Right ventricle myocardium inferior (tissue), 1 donor: Measurements from ENCODE around the gene ECE1. TPM values are rescaled to one million over a fixed set of nuclear protein-coding genes. Genes with fewer than 3 reads are reported as not detected.

ENCODE experiments used
- ATAC-seq: fragments of 200-7000 bp; cut with Tn5 transposase; one replicate; pipeline ENCODE4 v1.9.1; 2020; ENCODE audit warnings: mild to moderate bottlenecking, moderate library complexity
- DNase-seq: peaks from one replicate; pipeline ENCODE4 v3.0.0; 2021; ENCODE audit errors: missing footprints
- intact Hi-C: fragments of 100-400 bp; cut with DNase I; formaldehyde crosslinking; loops from one replicate; pipeline ENCODE4 v1.11.0; 2022
- total RNA-seq: library from RNA; stranded (reverse); fragmentation: NEBNext Ultra II Directional; extraction: Animal tissue kit (Norgen Biotek cat#: 25700); gene quantifications from one replicate; pipeline ENCODE4 v1.2.1, GENCODE V29; 2021
- donor health status: DM: no; HTN: yes; CAD: no; lungs with severe emphysema.

The ECE1 gene
- total RNA-seq, 1 donor from 2014 or later = 49.3 TPM

DNA sequence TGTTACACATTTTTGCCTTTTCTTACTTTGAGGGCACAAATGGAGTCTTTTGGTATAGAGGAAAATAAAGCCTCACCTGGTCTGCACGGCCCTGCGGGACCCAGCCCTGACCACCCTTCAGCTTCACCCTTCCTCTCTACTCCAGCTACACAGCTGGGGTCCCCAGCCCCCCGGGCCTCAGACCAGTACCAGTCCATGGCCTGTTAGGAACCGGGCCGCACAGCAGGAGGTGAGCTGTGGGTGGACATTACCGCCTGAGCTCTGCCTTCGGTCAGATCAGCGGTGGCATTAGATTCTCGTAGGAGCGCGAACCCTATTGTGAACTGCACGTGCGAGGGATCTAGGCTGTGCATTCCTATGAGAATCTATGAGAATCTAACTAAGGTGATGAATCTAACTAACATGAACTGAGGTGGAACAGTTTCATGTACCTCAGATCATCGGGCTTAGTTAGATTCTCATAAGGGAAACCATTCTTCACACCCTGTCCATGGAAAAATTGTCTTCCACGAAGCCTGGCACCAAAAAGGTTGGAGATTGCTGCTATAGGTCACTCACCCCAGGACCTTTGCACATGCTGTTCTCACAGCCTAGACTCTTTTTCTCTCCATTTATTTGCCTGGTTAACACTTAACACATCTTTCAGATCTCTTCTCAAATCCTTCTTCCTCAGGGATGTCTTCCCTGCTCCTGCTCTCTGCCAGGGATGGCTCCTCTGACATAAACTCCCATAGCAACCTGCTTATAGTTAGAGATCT is 37.5 kb upstream of the ECE1 start:
- ATAC-seq = no peak

GRCh38 chr1:21326861-21327344 is 36.6 kb upstream of the ECE1 start:
- intact Hi-C loops = no loop called here
- DNase-seq (peak; percentile 60), ATAC-seq (peak; percentile 57)

More for the DNA sequence above, 37.5 kb upstream of the ECE1 start:
- intact Hi-C loops = no loop called here
- DNase-seq = no peak

GRCh38 chr1:21325731-21326387 is 35.6 kb upstream of the ECE1 start:
- peak; percentile 59 for DNase-seq
- no peak for ATAC-seq
- intact Hi-C loops = no loop called here

DNA sequence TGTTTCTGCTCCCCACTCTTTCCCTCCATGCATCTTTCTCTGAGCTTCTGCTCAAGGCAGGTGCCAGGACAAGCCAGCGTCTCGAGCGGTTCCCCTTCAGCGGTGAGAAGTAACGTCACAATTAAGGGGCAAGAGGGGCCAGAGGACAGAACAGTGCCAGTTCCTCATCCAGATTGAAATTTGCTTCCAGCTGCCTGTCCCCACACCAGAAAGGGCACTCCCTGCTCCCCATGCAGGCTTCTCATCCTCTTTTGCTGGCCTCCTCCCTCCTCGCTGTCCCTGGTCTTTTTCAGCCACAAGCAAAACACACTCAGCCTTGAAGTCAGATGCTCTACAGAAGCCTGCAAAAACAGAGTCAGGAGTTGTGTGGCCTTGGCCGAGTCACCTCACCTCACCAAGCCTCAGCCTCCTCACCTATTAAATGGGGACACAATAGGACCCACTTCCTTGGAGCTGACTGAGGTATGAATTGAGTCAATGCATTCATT is 35.0 kb upstream of the ECE1 start:
- intact Hi-C loops = no loop called here
- peak; percentile 72 for DNase-seq
- ATAC-seq = no peak

GRCh38 chr1:21324368-21325141 is 34.3 kb upstream of the ECE1 start:
- peak; percentile 87 for DNase-seq
- intact Hi-C loops = no loop called here
- ATAC-seq = peak; percentile 76

DNA sequence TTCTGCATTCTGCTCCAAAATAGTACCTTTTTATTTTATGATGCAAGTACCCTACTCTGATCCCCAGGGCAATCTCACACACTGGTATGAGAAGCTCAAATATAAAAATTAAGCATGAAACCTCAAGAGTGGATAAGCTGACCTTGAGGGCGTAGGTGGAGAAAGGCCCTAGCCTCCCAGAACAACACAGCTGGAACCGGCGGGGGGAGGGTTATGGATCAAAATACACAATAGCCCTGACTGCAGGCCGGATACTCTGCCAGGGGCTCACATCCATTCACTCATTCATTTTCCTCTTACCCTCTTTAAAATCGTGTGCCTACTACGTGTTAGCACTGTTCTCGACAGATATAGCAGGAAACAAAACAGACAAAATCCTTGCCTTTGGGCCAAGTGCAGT is 32.8 kb upstream of the ECE1 start:
- DNase-seq (peak; percentile 68), ATAC-seq (no peak)
- intact Hi-C loops = no loop called here

GRCh38 chr1:21322681-21323016 is 32.4 kb upstream of the ECE1 start:
- no peak for ATAC-seq
- intact Hi-C loops = no loop called here
- DNase-seq = peak; percentile 48

DNA sequence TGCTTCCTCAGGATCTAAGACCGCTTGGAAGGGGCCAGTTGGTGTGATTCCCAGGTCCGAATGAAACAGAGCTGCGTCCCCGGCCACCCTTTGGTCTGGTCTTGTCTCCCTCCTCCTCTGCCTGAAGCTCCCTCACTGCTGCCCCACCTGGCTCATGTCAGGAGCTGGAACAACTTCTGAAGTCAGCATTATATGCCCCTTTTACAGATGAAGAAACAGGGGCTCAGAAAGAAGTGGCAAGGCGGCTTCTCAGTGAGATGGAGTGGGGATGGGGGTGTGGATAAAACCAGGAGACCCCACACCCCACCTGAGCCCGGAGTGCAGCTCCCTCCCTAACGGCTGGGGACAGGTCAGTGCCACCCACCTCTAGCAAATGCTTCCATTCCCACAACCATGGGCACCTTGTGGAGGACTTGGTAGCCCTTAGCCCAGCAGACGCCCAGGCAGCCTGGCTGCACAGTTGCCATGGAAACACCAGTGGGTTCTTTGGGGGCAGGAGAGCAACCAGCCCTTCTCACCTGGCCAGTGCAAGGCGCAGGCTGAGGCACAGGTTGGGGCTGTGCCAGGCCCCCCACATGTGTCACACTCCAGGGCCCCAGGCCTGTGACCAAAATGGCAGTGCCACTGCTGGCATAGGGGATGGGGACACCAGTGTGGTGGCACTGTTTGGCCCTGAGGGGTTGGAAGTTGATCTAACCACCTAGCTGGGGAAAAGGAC is 31.9 kb upstream of the ECE1 start:
- intact Hi-C loops = no loop called here
- peak; percentile 63 for DNase-seq

DNA sequence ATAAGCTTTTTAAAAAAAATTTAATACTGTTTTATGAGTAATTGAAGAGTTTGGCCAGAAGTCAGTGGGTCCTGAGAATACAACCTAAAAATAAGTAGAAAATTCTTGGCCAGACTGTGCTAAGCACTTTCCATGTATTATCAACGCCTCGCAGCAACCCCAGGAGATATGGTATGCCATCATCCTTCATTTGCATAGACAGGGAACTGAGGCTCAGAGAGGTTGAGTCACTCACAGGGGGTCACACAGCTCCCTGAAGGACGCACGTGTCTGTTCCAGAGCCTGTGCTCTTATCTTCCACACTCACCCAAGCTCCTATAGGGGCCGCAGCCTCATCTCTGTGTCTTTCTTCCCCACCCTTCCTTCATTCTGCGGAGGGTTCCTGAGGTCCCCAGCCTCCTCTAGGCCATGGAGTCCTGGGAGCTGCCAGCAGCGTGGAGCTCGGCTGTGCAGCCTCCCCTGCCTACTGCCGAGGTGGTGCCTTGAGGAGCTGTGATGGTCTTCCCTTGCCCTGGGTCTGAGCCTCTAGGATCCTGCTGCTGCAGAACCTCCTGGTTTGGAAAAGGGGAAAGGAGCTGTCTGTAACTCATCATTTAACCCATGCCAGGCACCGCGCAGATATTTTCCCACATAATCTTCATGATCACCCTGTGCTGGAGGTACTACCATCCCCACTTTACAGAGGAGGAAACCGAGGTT is 30.3 kb upstream of the ECE1 start:
- ATAC-seq (no peak), DNase-seq (peak; percentile 11)
- intact Hi-C loops = no loop called here

More for the DNA sequence above, 31.9 kb upstream of the ECE1 start:
- no peak for ATAC-seq

DNA sequence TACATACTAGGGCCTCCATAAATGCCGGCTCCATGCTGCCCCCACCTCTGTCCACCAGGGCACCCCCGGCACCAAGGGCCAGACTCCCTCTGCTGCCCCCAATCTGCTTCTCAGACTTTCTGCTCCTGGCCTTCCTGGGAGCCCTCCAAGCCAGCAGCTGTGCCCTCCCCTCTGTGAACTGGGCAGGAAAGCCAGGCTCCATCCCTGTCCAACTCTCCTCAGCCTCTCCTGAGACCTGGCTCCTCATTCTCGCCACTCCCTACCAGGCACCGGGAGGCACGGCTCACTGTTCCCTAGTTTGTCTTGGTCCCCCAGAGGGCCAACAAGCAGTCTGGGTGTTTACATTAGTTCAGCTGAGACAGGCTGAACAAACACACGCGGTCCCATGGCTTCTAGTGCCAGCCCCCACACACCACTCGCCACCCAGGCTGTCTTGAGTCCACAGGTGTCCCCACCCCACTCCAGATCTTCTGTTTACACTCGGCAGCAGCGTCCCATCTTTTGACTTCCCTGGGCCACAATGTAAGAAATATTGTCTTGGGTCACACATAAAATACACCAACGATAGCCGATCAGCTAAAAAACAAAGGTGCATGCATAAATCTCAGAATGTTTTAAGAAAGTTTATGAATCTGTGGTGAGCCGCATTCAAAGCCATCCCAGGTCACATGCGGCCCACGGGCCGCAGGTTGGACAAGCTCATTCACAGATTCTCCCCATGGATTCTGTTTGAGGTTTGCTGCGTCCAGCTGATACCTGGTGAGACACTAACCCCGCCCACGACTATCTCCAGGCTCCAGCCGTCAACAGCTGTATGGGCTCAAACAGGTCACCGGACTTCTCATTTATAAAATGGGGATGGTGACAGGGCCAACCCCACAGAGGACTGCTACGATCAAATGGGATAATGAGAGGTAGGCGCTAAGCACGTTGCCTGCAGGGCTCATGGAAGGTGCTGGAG is 29.5 kb upstream of the ECE1 start:
- intact Hi-C loops = no loop called here
- ATAC-seq (no peak), DNase-seq (peak; percentile 63)

DNA sequence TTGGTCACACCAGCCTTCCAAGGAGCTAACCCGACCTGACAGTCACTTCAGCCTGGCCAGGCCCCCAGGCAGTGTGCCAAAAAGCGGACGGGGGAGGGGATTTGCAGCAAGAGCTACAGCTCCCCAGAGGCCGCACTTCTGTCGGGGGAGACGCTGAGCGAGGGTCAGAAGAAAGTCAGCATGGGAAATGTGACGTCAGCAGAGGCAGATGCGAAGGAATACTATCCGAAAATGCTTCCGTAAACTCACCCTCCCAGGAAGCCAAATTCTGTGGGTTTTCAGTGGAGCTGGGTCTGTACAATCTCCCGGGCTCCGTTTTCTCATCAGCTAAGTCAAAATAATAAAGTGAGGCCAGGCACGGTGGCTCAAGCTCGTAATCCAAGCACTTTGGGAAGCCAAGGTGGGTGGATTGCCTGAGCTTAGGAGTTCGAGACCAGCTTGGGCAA is 28.5 kb upstream of the ECE1 start:
- intact Hi-C loops = no loop called here
- ATAC-seq (peak; percentile 43), DNase-seq (peak; percentile 94)

DNA sequence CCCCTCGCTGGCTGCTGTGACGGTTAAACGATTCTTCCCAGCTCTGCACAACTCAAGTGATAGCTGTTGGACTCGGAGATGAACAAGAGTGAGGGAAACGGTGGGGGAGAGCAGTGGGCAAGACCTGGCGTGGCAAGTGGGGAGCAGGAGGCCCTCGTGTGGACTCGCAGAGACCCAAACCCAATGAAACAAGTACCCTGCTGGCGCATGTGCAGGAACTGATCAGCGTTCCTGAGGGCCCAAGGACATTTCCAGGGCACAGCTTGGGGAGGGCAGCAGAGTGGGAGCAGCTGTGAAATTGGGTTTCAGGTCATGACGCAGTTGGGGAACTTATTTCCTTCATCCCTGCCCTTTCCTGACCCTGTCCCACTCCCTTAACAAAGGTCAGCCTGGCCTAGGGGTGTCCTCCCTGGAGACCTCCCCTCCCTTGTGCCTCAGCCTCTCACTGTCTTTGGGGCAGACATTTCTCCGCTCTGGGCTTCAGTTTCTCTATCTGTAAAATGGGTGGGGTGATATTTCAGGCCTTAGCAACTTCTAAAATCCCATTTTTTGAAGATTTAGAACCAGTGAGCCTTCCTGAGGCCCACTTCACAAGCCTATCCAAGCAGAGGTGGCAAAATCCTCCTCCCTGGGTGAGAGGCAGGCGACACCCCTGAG is 27.9 kb upstream of the ECE1 start:
- DNase-seq (peak; percentile 47), ATAC-seq (no peak)
- intact Hi-C loops = no loop called here

DNA sequence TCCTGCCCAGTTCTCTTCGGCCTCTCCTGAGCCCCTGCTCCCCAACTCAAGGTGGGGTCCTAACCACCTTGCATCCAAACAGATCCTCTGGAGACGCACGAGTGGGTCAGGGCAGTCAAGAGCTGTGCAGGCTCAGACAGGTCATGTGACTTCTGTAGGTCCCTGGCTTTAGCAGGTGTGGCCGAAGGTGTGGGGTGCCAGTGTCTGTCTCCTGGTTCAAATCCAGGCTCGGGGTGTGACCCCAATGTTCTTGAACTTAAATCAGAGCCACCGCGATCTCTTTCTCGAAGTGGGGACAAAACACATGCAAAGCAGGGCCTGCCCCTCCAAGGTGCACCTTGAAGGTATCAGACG is 27.4 kb upstream of the ECE1 start:
- peak; percentile 66 for DNase-seq
- ATAC-seq = no peak
- intact Hi-C loops = no loop called here

GRCh38 chr1:21317035-21317689 is 26.9 kb upstream of the ECE1 start:
- peak; percentile 66 for ATAC-seq
- intact Hi-C loops = no loop called here
- peak; percentile 92 for DNase-seq

- DNase-seq (no peak), ATAC-seq (no peak)
- intact Hi-C loops = no loop called here
Observed at GRCh38 chr1:21314743-21315396, 24.6 kb upstream of the ECE1 start.
